Measurements from ENCODE around the gene WIPF3.

The WIPF3 gene

DNA sequence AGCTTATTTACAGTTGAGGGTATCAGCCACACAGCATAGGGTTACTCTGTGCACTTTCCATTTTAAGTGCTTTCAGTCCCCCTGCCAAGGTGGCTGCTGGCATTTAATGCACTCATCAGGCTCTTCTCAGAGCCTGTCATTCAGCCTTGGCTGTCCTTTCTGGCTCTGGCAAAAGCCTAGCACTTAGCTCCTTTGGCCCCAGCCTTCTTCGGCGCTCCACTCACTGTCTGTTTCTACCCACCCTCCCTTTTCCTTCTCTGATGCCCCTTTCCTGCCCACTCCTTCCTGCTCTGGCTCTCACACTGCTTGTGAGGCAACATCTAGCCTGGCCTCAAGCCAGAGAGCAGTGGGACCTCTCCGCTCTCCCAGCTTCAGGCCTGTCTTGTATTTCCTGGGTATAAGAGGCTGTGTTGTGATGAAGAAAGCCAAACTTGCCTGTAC lies 60.2 kb downstream of the WIPF3 start:
- Histone ChIP-seq H3K36me3 (ENCODE audit: control insufficient read depth in 1 of 2, insufficient read depth in 2 of 2, low read length in 2 of 2) (no peaks in the 10 kb centered on the region), H3K4me3 (ENCODE audit: low read depth in 1 of 2, low read length in 2 of 2) (no peak overlapping the region), H3K4me1 (ENCODE audit: control insufficient read depth in 1 of 2, insufficient read depth in 2 of 2, low read length in 2 of 2) (peaks cover 0 to 18% of the 10 kb centered on the region in 2 donors), H3K27ac (ENCODE audit: low read length) (no peak overlapping the region), H3K27me3 (ENCODE audit: low read depth, low read length) (no peaks in the 10 kb centered on the region), H3K9me3 (ENCODE audit: control insufficient read depth in 1 of 2, low read length in 2 of 2) (no peaks in the 10 kb centered on the region)

DNA sequence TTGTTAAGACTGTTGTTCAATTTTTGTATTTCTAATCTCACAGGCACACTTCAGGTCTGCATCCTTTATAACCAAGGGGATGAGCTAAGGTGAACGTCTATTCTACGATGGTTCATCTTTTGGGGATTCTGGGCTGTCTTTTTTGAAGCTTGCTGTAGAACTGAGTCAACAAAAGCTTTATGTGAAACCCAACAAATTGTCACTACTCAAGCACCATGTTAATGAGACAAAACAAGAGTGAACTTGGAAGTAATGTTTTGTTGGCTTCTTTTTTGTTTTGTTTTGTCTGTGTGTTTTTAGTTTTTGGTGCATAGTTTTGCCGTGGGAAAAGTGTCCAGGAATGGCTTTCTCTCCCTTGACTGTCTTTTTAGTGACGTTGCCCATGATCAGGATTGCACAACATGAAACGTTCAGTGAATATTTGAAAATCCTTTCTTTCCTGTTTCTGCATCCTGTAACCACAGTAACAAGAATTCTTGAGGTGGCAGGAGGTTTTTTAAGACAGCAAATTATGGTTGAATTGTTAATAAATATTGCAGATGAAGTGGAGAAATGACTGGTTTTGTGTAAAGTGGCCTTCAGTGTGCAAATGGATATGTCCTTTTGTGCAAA lies 65.6 kb downstream of the WIPF3 start:
- Histone ChIP-seq H3K9me3 (ENCODE audit: control insufficient read depth in 1 of 2, low read length in 2 of 2) (no peaks in the 10 kb centered on the region), H3K27me3 (ENCODE audit: low read depth, low read length) (no peaks in the 10 kb centered on the region), H3K4me3 (ENCODE audit: low read depth in 1 of 2, low read length in 2 of 2) (no peak overlapping the region), H3K36me3 (ENCODE audit: control insufficient read depth in 1 of 2, insufficient read depth in 2 of 2, low read length in 2 of 2) (no peaks in the 10 kb centered on the region), H3K4me1 (ENCODE audit: control insufficient read depth in 1 of 2, insufficient read depth in 2 of 2, low read length in 2 of 2) (peaks cover 0 to 2% of the 10 kb centered on the region in 2 donors), H3K27ac (ENCODE audit: low read length) (no peak overlapping the region)

DNA sequence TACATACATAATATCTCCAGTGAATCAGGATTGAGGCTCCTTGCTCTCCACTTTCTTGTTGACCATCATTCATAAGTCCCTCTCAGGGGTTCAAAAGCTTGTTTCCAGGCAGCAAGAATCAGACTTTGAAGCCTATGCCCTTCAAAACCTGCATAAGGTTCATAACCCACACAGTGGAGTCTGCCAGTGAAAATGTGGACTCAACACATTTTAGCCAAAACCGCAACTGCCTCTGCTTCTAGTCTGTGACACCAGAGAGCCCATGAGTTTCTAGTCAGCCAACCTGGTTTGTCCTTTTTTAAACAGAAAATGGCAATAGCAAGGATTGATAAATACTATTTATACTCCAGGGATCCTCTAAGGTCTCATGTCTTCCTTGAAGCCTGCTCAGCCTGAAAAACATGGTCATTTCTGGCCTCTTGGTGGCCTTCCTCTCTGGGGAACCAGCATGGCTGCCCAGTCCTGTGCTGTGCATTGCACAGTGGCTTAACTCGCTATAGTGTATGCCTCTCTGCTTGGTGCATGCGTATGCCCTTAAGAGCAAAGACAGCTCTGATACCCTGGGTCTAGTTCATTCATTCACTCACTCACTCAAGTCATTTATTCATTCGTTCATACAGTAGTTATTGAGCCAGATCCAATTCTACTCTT lies 67.5 kb downstream of the WIPF3 start:
- H3K36me3 ChIP-seq (ENCODE audit: control insufficient read depth in 1 of 2, insufficient read depth in 2 of 2, low read length in 2 of 2): no peaks in the 10 kb centered on the region
- H3K27ac ChIP-seq (ENCODE audit: low read length): no peak overlapping the region
- H3K4me1 ChIP-seq (ENCODE audit: control insufficient read depth in 1 of 2, insufficient read depth in 2 of 2, low read length in 2 of 2): no peaks in the 10 kb centered on the region
- H3K4me3 ChIP-seq (ENCODE audit: low read depth in 1 of 2, low read length in 2 of 2): no peak overlapping the region
- H3K9me3 ChIP-seq (ENCODE audit: control insufficient read depth in 1 of 2, low read length in 2 of 2): no peaks in the 10 kb centered on the region
- no peaks in the 10 kb centered on the region for H3K27me3 ChIP-seq (ENCODE audit: low read depth, low read length)

DNA sequence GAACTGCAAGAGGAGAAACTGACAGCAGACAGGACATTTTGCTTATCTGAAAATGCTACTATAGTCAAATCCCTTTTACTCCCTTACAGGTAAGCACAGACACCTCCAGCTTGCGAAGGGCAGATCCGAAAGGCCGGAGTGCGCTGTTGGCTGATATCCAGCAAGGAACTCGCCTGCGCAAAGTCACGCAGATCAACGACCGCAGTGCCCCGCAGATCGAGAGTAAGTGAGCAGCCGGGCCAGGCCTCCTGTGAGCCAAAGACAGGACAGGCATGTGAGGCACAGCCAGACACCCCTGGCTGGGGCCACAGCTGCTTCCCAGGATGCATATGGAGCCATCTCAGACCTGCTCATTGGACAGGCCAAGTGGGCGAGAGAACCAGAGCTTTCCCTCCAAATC lies 69.4 kb downstream of the WIPF3 start:
- no peaks in the 10 kb centered on the region for H3K36me3 ChIP-seq (ENCODE audit: control insufficient read depth in 1 of 2, insufficient read depth in 2 of 2, low read length in 2 of 2)
- H3K4me3 ChIP-seq (ENCODE audit: low read depth in 1 of 2, low read length in 2 of 2): no peak overlapping the region
- no peaks in the 10 kb centered on the region for H3K9me3 ChIP-seq (ENCODE audit: control insufficient read depth in 1 of 2, low read length in 2 of 2)
- H3K27ac ChIP-seq (ENCODE audit: low read length): no peak overlapping the region
- H3K27me3 ChIP-seq (ENCODE audit: low read depth, low read length): no peaks in the 10 kb centered on the region
- no peaks in the 10 kb centered on the region for H3K4me1 ChIP-seq (ENCODE audit: control insufficient read depth in 1 of 2, insufficient read depth in 2 of 2, low read length in 2 of 2)

DNA sequence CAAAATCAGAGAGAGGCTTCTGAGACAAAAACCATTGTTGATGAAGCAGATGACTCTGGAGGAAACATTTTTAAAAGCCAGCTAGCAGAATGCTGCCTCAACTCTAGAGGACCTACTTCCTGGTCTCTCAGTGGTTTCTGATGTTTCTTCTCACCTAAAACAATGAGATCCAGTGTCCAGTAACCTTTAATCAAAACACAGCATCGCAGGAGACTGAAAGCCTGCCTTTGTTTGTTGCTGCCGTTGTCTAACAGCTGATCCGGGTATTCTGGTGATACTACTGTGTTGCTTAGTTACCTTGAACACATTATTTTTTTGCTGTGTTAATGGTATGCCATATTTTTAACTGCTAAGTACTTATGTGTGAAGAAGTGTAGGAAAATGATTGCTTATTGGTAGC lies 70.9 kb downstream of the WIPF3 start:
- Histone ChIP-seq H3K9me3 (ENCODE audit: control insufficient read depth in 1 of 2, low read length in 2 of 2) (no peaks in the 10 kb centered on the region), H3K4me1 (ENCODE audit: control insufficient read depth in 1 of 2, insufficient read depth in 2 of 2, low read length in 2 of 2) (no peaks in the 10 kb centered on the region), H3K4me3 (ENCODE audit: low read depth in 1 of 2, low read length in 2 of 2) (no peak overlapping the region), H3K27me3 (ENCODE audit: low read depth, low read length) (no peaks in the 10 kb centered on the region), H3K27ac (ENCODE audit: low read length) (no peak overlapping the region), H3K36me3 (ENCODE audit: control insufficient read depth in 1 of 2, insufficient read depth in 2 of 2, low read length in 2 of 2) (no peaks in the 10 kb centered on the region)

DNA sequence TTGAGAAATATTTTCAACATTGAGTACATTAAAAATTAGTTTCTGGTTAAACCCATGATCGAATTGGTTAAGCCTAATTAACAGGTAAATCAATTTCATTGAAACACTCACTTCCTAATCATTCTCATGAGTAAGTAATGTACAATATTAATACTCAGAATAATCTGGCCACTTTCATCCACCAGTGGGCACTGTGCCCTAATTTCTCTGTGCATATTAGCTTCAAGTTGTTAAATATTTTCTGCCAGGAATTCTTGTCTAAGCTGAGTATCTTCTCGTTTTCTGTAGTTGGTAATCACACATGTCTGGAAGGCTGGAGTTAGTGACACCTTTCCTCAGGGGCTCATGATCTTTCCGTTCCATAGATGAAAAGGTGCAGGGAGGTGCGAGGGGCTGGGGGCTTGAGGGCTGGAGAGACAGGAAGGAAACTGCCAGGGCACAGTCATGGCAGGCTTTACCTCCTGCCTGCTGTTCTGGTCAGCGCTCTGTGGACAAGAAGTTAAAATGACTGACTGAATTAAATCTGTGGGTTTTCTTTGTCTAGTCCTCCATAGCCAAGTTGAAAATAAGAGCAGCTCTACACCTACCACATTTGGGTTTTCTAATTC lies 71.9 kb downstream of the WIPF3 start:
- no peak overlapping the region for H3K27ac ChIP-seq (ENCODE audit: low read length)
- H3K4me3 ChIP-seq (ENCODE audit: low read depth in 1 of 2, low read length in 2 of 2): no peak overlapping the region
- no peaks in the 10 kb centered on the region for H3K9me3 ChIP-seq (ENCODE audit: control insufficient read depth in 1 of 2, low read length in 2 of 2)
- H3K4me1 ChIP-seq (ENCODE audit: control insufficient read depth in 1 of 2, insufficient read depth in 2 of 2, low read length in 2 of 2): no peaks in the 10 kb centered on the region
- no peaks in the 10 kb centered on the region for H3K36me3 ChIP-seq (ENCODE audit: control insufficient read depth in 1 of 2, insufficient read depth in 2 of 2, low read length in 2 of 2)
- peaks cover 2% of the 10 kb centered on the region for H3K27me3 ChIP-seq (ENCODE audit: low read depth, low read length)

DNA sequence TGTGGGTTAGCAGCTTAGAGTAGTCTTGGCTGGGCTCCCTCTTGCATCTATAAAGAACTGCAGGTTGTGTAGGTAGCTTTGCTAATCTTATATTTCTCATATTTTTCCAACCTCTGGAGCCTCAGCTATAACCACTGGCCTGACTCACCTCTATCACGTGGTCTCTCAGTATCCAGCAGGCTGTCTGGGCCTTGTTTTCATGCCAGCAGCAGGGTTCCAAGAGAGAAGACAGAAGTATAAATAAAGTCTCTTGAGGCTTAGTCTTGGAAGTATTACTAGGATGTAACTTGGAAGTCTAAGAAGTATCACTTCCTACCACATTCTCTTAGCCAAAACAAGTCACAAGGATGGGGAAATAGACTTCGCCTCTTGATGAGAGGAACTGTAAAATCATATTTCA lies 73.3 kb downstream of the WIPF3 start:
- Histone ChIP-seq H3K27me3 (ENCODE audit: low read depth, low read length) (peaks cover 6% of the 10 kb centered on the region), H3K36me3 (ENCODE audit: control insufficient read depth in 1 of 2, insufficient read depth in 2 of 2, low read length in 2 of 2) (no peaks in the 10 kb centered on the region), H3K27ac (ENCODE audit: low read length) (no peak overlapping the region), H3K4me1 (ENCODE audit: control insufficient read depth in 1 of 2, insufficient read depth in 2 of 2, low read length in 2 of 2) (peaks cover 0 to 1% of the 10 kb centered on the region in 2 donors), H3K4me3 (ENCODE audit: low read depth in 1 of 2, low read length in 2 of 2) (no peak overlapping the region), H3K9me3 (ENCODE audit: control insufficient read depth in 1 of 2, low read length in 2 of 2) (no peaks in the 10 kb centered on the region)

DNA sequence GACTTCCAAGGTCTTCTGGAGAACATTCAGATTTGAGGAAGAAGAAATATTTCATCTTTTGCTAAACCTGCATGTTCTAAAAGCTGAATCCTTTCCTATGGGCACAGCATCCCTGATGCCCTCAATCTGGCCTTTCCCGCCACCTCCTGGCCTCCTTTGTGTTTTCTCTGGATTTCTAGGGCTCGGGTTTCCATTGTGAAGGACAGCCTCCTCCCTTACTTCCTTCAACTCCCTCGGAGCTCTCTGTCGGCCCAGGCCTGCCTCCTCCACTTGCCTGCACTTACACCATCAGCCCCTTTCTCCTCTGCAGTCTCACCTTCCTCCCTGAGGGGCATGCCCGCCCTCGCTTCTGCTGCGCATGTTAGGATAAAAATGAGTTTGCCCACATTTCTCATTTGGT lies 75.4 kb downstream of the WIPF3 start:
- Histone ChIP-seq H3K27ac (ENCODE audit: low read length) (no peak overlapping the region), H3K9me3 (ENCODE audit: control insufficient read depth in 1 of 2, low read length in 2 of 2) (no peaks in the 10 kb centered on the region), H3K36me3 (ENCODE audit: control insufficient read depth in 1 of 2, insufficient read depth in 2 of 2, low read length in 2 of 2) (no peaks in the 10 kb centered on the region), H3K4me1 (ENCODE audit: control insufficient read depth in 1 of 2, insufficient read depth in 2 of 2, low read length in 2 of 2) (peaks cover 0 to 9% of the 10 kb centered on the region in 2 donors), H3K4me3 (ENCODE audit: low read depth in 1 of 2, low read length in 2 of 2) (no peak overlapping the region), H3K27me3 (ENCODE audit: low read depth, low read length) (peaks cover 6% of the 10 kb centered on the region)

DNA sequence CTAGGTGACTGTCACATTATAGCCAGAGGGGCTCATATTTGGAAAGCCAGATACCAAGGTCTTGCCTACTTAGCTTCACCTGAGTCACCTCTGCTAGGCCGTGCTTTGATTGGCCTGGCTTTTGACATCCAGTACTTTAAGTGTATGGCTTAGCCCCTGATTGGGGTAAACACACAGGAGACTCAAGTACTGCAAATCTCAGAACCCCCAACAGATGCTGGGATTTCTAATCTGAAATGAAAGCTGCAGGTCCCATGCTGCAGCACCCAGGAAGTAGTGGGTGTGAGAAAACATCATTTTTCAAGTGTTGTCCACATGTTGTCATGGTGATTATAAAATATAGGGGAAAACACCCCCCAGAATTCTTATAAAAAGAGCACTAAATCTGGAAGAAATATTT lies 76.2 kb downstream of the WIPF3 start:
- Histone ChIP-seq H3K27me3 (ENCODE audit: low read depth, low read length) (peaks cover 6% of the 10 kb centered on the region), H3K4me3 (ENCODE audit: low read depth in 1 of 2, low read length in 2 of 2) (no peak overlapping the region), H3K4me1 (ENCODE audit: control insufficient read depth in 1 of 2, insufficient read depth in 2 of 2, low read length in 2 of 2) (peaks cover 0 to 9% of the 10 kb centered on the region in 2 donors), H3K27ac (ENCODE audit: low read length) (no peak overlapping the region), H3K9me3 (ENCODE audit: control insufficient read depth in 1 of 2, low read length in 2 of 2) (no peaks in the 10 kb centered on the region), H3K36me3 (ENCODE audit: control insufficient read depth in 1 of 2, insufficient read depth in 2 of 2, low read length in 2 of 2) (no peaks in the 10 kb centered on the region)

DNA sequence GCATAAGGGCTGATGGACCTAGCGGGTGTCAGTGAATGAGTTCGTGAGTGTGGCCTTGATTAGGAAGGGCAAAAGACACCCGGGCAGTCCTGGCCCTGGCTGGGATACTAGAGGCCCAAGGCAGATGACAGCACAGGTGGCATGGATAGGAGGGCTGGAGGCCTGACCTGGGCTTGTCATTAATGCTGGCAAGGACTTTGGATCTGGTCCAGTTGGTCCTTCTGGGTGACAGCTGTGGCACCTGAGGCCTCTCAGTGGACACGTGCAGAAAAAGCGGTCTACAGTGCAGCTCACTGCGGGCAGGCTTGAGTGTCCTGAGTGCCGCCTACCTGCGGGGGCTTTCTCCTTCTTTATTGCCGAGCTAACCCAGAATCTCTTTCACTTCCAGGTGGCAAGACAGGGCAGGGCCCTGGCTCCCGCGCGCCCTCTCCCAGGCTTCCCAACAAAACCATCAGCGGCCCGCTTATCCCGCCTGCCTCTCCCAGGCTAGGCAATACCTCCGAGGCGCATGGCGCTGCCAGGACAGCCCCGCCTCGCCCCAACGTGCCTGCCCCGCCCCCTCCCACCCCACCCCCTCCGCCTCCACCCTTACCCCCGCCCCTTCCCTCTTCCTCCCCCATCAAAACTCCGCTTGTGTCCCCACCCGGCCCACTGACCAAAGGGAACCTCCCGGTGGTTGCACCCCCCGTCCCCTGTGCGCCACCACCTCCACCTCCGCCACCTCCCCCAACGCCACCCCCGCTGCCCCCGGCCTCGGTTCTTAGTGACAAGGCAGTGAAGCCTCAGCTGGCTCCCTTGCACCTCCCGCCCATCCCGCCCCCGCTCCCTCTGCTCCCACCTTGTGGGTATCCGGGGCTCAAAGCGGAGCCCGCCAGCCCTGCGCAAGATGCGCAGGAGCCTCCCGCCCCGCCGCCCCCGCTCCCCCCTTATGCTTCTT lies 77.4 kb downstream of the WIPF3 start:
- Histone ChIP-seq H3K27me3 (ENCODE audit: low read depth, low read length) (peaks cover 6% of the 10 kb centered on the region), H3K9me3 (ENCODE audit: control insufficient read depth in 1 of 2, low read length in 2 of 2) (no peaks in the 10 kb centered on the region), H3K4me3 (ENCODE audit: low read depth in 1 of 2, low read length in 2 of 2) (peak overlapping the region in 1 of 2 donors; percentile 38), H3K36me3 (ENCODE audit: control insufficient read depth in 1 of 2, insufficient read depth in 2 of 2, low read length in 2 of 2) (no peaks in the 10 kb centered on the region), H3K27ac (ENCODE audit: low read length) (no peak overlapping the region), H3K4me1 (ENCODE audit: control insufficient read depth in 1 of 2, insufficient read depth in 2 of 2, low read length in 2 of 2) (peaks cover 0 to 9% of the 10 kb centered on the region in 2 donors)
